Activated CD8-positive, alpha-beta memory T cell treated with anti-CD3 and anti-CD28 coated beads, Interleukin-2, amount 10 ng/mL, durations not matched to agents 7 days and 5 days (primary cell): ENCODE measurements around the gene DUOX1. TPM values are rescaled to one million over a fixed set of nuclear protein-coding genes. Genes with fewer than 3 reads are reported as not detected.
A peak's percentile ranks its signal among the peaks of the same experiment; 100 is the strongest.

ENCODE experiments used
- ATAC-seq: fragments of 150-1000 bp; cut with Tn5 transposase; one replicate; pipeline ENCODE4 v1.10.0; 2021; ENCODE audit warnings: moderate library complexity
- CTCF ChIA-PET: fragments of 350-600 bp; sonication (Branson Sonifier 250); formaldehyde crosslinking; loops from one replicate; lab custom pipeline; 2021; ENCODE audit warnings: antibody characterized with exemption; lab: Charles Lee
- DNase-seq: peaks from one replicate; pipeline ENCODE4 v3.0.0-alpha.2; 2020
- H3K27ac Mint-ChIP-seq: one replicate; pipeline ENCODE4 v1.8.0; 2021; ENCODE audit warnings: mild to moderate bottlenecking, mixed read lengths
- H3K27me3 Mint-ChIP-seq: one replicate; pipeline ENCODE4 v1.8.0; 2021; ENCODE audit warnings: mixed read lengths
- H3K36me3 Mint-ChIP-seq: one replicate; pipeline ENCODE4 v1.8.0; 2021; ENCODE audit warnings: mild to moderate bottlenecking, mixed read lengths
- H3K4me1 Mint-ChIP-seq: one replicate; pipeline ENCODE4 v1.8.0; 2021; ENCODE audit warnings: mixed read lengths
- H3K4me3 Mint-ChIP-seq: one replicate; pipeline ENCODE4 v1.8.0; 2021; ENCODE audit warnings: mild to moderate bottlenecking, moderate library complexity, mixed read lengths
- H3K9me3 Mint-ChIP-seq: one replicate; pipeline ENCODE4 v1.8.0; 2022; ENCODE audit warnings: low read depth, mixed read lengths
- total RNA-seq, 2 experiments: library from RNA; stranded (reverse); gene quantifications; one replicate each; pipeline ENCODE4 v1.2.3, GENCODE V29; 2021

Gene DUOX1
- total RNA-seq, 2 experiments from 2014 or later: 0.07 TPM; not detected in 1

DNA sequence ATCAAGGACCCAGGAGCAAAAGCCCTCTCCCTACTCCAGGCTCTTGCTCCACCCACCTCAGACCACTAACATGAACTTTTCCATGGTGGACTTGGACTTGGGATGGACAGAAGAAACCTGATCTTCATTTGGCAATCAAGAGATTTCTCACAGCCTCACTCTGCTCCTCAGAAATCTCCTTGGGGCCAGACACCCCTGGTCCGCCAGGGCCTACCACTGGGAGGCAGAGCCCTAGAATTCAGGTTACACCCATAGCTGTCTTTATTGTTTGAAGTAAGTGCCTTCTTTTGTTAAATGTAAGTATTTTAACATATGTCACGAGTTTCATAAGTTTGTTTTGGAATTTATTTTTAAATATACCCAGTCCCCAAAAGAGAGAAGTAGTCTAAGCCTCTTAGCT is 44.8 kb downstream of the DUOX1 start:
- H3K36me3 Mint-ChIP-seq: no peaks in the 10 kb centered on the region
- ATAC-seq (no peak), DNase-seq (no peak)
- H3K27me3 Mint-ChIP-seq: no peaks in the 10 kb centered on the region
- no peak overlapping the region for H3K27ac Mint-ChIP-seq
- H3K4me3 Mint-ChIP-seq: no peak overlapping the region
- no peaks in the 10 kb centered on the region for H3K9me3 Mint-ChIP-seq
- CTCF ChIA-PET: interaction anchor here (0.7 to 8.6 kb wide), 2 partner anchors 10 to 24 kb away, joined by 4 to 60 read pairs; no protein-coding TSS in a partner anchor
- H3K4me1 Mint-ChIP-seq: no peaks in the 10 kb centered on the region

DNA sequence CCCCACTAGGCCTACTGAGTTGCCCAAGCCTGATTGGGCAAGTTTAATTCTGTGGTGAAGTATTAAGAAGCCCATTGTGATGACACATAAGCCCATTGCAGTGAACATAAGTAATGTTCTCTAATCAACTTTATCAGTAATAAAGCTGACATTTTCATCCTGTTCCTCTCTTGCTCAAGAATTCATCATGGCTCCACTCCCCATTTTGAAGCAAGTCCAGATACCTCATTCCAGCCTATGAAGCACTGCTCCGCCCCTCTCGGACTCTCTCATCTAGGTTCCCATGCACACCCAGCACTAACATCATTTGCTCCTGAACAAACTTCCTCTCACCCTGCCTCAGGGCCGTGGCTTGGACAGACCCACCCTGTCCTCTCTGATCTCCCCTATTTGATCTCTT is 47.5 kb downstream of the DUOX1 start:
- Mint-ChIP-seq H3K9me3 (no peaks in the 10 kb centered on the region), H3K27me3 (no peaks in the 10 kb centered on the region), H3K4me1 (peaks cover 17% of the 10 kb centered on the region), H3K36me3 (no peaks in the 10 kb centered on the region), H3K27ac (no peak overlapping the region), H3K4me3 (no peak overlapping the region)
- DNase-seq (no peak), ATAC-seq (no peak)
- CTCF ChIA-PET: interaction anchor here (0.6 to 8.6 kb wide), 3 partner anchors 10 to 232 kb away, joined by 3 to 60 read pairs (median 13); no protein-coding TSS in a partner anchor

DNA sequence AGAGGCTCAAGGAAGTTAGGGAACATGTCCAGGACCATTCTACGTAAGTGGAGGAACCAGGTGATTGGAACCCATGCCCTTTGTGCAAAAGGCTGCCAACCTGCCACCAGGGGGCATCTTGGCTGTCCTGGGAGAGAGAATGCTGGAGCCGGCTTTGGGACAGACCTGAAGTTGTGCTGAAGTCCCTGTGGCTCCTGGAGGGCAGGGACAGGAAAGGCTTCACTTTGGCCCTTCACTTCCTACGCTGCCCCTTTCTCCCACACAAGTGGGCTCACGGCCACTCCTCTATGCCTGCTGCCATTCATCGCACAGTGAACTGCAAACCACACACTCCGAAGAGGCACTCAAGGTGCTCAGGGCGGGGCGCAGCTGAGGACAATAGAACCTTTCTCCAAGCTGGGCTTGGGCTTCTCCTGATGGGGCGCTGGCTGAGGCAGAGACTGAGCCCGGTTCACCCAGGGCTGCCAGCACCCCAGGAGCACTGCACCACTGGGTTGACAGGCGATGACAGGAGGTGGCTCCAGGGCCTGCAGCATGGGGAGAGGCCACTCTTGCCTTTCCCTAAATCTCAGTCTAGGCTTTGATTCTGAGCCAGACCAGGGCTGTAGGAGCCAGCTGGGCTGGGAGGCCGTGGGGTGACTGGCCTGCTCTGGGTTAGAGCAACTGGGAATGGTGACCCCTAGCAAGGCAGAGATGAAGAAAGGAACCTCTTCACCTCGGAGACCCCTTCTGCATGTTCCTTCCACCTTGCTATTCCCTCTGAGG is 49.6 kb downstream of the DUOX1 start:
- Mint-ChIP-seq H3K4me3 (no peak overlapping the region), H3K36me3 (no peaks in the 10 kb centered on the region), H3K4me1 (peaks cover 17% of the 10 kb centered on the region), H3K9me3 (no peaks in the 10 kb centered on the region), H3K27ac (no peak overlapping the region), H3K27me3 (no peaks in the 10 kb centered on the region)
- CTCF ChIA-PET: interaction anchor here (0.7 to 8.6 kb wide), 10 partner anchors 9 to 223 kb away, joined by 3 to 60 read pairs (median 8); a partner anchor contains a TSS
- ATAC-seq (no peak), DNase-seq (peak; percentile 54)

DNA sequence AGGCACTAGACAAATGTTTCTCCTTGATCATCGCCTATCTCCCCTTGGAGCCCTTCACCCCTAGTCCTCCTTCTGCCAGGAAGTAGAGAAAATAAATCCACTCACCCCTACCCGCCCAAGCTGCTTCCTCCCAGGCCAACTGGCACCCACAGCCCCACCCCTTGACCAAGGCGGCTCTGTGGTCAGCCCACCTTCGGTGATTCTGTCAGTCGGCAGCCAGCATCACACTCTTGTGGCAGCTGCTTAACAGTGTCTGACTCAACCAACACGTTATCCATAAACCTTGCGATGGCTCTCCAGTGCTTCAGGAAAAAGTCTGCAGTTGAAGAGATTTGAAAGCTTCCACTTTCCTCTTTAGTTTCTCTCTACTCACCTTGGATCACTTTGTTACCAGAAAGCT is 50.4 kb downstream of the DUOX1 start:
- peak; percentile 80 for ATAC-seq
- peak overlapping the region; percentile 54 for H3K27ac Mint-ChIP-seq
- CTCF ChIA-PET: interaction anchor here (0.7 to 8.6 kb wide), 12 partner anchors 8 to 222 kb away, joined by 3 to 60 read pairs (median 6); a partner anchor contains a TSS
- H3K4me3 Mint-ChIP-seq: no peak overlapping the region
- no peaks in the 10 kb centered on the region for H3K9me3 Mint-ChIP-seq
- no peaks in the 10 kb centered on the region for H3K27me3 Mint-ChIP-seq
- DNase-seq: peak; percentile 86
- peaks cover 17% of the 10 kb centered on the region for H3K4me1 Mint-ChIP-seq
- no peaks in the 10 kb centered on the region for H3K36me3 Mint-ChIP-seq

DNA sequence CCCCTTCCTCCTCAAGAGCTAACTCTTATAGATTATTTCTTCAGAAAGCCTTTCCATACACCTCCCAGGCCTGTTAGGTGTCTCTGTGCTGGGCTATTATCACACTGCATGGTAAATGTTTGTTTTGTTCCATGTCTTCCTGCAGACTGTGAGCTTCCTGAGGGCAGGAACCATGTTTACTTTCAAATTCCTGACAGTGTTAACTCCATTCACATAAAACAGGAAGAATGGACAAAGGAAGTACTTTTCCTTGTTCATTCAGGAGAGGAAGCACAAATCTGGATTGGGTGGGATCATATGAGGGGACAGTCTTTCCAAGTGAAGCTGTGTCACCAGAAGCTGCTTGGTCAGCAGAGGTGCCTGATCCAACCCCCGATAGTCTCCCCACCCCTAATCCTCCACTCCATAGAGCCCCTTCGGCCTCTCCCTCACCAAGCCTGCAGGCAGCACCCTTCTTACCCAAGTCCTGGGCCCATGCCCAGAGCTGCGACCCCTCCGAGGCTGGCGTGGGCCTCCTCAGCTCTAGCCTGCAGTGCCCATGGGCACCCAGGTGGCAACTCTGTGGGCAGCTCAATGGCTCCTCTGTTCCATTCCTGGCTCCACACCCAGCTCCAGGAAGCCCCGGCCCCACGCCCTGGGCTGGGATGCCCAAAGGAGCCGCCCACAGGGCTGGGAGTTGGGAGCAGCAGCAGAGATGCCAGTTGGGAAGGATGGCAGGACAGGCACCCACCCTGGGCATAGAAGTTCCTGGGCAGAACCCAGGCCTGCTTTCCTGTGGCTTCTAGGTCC is 51.0 kb downstream of the DUOX1 start:
- ATAC-seq (no peak), DNase-seq (no peak)
- CTCF ChIA-PET: interaction anchor here (1.0 to 8.6 kb wide), 11 partner anchors 11 to 219 kb away, joined by 3 to 60 read pairs (median 7); no protein-coding TSS in a partner anchor
- peak overlapping the region; percentile 38 for H3K27ac Mint-ChIP-seq
- H3K9me3 Mint-ChIP-seq: no peaks in the 10 kb centered on the region
- no peaks in the 10 kb centered on the region for H3K36me3 Mint-ChIP-seq
- H3K4me3 Mint-ChIP-seq: no peak overlapping the region
- no peaks in the 10 kb centered on the region for H3K27me3 Mint-ChIP-seq
- H3K4me1 Mint-ChIP-seq: peaks cover 17% of the 10 kb centered on the region

DNA sequence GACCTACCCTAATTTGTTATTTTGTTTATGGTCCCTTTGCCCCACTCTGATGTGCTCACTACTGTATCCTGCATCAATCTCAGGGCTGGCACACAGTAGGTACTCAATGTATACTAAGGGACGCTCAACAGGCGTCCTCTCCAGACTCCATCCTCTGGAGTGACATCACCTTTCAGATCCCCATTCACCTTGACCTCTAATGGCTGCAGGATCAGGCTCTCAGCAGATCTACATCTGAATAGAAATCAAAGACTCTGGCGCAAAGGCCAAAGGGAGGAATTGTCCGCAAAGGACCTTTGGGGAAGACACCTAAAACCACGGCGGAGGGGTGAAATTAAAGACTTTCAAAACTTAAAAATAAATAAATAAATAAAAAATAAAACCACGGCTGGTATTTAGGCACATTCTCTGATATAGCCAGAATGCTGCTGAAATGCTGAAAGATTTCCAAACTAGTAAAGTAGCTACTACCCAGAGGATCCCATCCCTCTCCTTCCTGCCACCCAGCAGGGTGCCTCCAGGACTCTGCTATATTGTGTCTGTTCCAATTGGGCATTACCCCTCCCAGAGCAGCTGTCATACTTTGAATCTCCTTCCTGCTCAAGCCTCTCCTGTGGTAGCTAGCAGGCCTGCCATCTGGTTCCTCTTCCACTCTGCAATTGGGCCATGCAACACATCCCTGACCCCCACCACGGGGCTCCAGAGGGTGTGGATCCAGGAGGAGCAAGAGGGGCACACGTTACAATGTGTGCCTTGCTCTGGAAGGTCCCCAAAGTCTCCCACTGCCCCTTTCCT is 51.9 kb downstream of the DUOX1 start:
- no peak for ATAC-seq
- Mint-ChIP-seq H3K27me3 (peaks cover under 1% of the 10 kb centered on the region), H3K9me3 (no peaks in the 10 kb centered on the region), H3K4me1 (peaks cover 17% of the 10 kb centered on the region), H3K27ac (no peak overlapping the region), H3K36me3 (no peaks in the 10 kb centered on the region), H3K4me3 (no peak overlapping the region)
- CTCF ChIA-PET: interaction anchor here (1.3 to 8.6 kb wide), 5 partner anchors 13 to 218 kb away, joined by 3 to 60 read pairs (median 25); no protein-coding TSS in a partner anchor
- no peak for DNase-seq

DNA sequence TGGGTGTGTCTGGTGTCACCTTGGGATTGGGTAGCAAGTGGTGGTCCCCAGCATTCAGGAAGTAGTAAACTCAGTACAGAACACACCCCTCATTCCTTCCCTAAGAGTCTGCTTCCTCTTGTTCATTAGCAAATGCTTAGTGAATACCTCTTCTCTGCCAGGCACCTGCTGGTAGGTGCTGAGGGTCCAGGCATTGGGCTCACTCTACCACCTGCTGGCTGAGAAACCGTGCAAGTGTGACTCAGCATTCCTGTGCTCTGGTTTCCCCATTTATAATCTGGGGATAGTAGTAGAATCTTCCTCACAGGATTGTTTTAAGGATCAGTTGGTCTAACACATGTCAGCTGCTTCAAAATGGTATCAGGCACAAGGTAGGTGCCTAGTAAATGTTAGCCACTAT is 53.2 kb downstream of the DUOX1 start:
- CTCF ChIA-PET: interaction anchor here (1.0 to 2.1 kb wide), 3 partner anchors 15 to 22 kb away, joined by 3 to 10 read pairs (median 8); no protein-coding TSS in a partner anchor
- H3K4me3 Mint-ChIP-seq: no peak overlapping the region
- H3K9me3 Mint-ChIP-seq: no peaks in the 10 kb centered on the region
- DNase-seq: no peak
- peaks cover 5% of the 10 kb centered on the region for H3K27me3 Mint-ChIP-seq
- H3K36me3 Mint-ChIP-seq: no peaks in the 10 kb centered on the region
- ATAC-seq: no peak
- no peak overlapping the region for H3K27ac Mint-ChIP-seq
- peaks cover 19% of the 10 kb centered on the region for H3K4me1 Mint-ChIP-seq

DNA sequence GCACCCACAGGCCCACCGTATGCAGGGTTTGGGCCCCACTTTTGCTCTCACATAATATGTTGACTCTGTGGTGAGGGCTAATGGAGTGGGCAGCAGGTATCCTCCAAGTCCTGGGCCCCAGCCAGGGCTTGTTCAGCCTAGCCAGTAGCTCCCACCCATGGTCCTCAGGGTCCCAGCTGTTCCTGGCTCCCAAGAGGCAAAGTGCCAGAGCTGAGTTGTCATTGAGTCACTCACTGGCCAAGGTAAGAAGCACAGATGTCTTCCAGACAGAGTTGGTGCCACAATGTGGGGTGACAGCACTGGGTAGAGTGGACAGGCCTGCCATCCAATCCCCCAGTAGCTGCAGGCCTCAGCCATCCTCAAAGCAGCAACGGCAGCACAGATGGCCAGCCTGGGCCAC is 53.7 kb downstream of the DUOX1 start:
- Mint-ChIP-seq H3K27me3 (peaks cover 8% of the 10 kb centered on the region), H3K36me3 (no peaks in the 10 kb centered on the region), H3K9me3 (no peaks in the 10 kb centered on the region), H3K4me3 (no peak overlapping the region), H3K4me1 (peaks cover 22% of the 10 kb centered on the region), H3K27ac (no peak overlapping the region)
- CTCF ChIA-PET: interaction anchor here (1.0 to 2.1 kb wide), 3 partner anchors 15 to 22 kb away, joined by 3 to 10 read pairs (median 8); no protein-coding TSS in a partner anchor
- ATAC-seq (no peak), DNase-seq (no peak)

DNA sequence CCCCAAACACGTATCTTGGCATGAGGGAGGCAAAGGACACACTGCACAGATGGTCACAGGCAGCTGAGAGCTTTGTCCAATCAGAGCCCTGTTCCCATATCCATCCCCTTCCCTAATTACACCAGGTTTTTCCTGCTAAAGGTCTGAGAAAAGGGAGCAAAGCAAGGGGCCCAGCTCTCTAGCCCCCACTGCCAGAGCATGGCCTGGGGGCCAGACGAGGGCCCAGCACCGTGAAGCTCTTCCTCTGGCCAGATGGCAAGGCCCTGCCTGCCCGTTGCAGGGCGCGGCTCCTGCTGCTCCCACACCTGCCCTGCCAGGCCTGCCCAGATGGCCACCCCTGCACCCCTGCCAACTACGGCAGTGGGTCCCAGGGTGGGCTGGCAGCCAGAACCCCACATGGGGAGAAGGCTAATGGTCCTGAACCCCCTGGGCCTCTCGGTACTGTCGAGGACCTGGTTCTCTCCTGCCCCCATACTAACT is 54.8 kb downstream of the DUOX1 start:
- no peaks in the 10 kb centered on the region for H3K9me3 Mint-ChIP-seq
- CTCF ChIA-PET: interaction anchor here (1.3 to 2.1 kb wide), 3 partner anchors 13 to 21 kb away, joined by 4 to 10 read pairs (median 8); no protein-coding TSS in a partner anchor
- DNase-seq (no peak), ATAC-seq (no peak)
- H3K27ac Mint-ChIP-seq: no peak overlapping the region
- H3K36me3 Mint-ChIP-seq: no peaks in the 10 kb centered on the region
- H3K4me1 Mint-ChIP-seq: peaks cover 24% of the 10 kb centered on the region
- peaks cover 11% of the 10 kb centered on the region for H3K27me3 Mint-ChIP-seq
- no peak overlapping the region for H3K4me3 Mint-ChIP-seq

DNA sequence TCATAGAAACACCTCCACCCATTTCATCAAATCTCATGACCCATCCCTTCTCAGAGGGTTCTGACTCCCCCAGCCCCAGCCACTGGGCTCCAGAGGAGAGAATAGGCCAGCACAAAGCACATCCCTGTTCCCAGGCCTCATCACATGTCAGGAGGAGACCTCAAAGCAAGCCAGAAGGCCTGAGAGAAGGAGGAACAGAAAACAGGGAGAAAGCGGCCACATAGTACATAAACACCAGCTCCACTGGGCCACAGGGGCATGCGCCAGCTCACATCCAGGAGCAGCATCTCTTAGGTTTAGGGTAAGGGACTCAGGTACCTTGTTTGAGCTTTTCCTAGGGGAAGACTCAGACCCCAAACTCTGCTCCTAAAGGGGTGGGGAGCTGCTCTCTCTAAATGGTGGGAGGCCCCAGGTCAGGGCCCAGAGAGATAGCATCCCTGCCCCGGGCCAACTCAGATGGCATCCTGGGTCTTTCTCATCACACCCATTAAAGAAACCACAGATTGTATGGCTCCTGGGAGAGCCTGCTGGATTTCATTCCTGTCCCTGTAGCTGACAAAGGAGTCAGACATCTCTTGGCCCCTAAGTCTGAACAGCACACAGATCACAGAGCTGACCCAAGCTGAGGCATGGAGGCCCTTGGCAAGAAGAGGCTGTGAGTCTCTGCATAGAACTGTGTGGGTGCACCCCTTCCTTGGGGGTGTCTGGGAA is 55.4 kb downstream of the DUOX1 start:
- Mint-ChIP-seq H3K27ac (no peak overlapping the region), H3K4me1 (peaks cover 19% of the 10 kb centered on the region), H3K27me3 (peaks cover 18% of the 10 kb centered on the region), H3K4me3 (no peak overlapping the region), H3K36me3 (no peaks in the 10 kb centered on the region), H3K9me3 (no peaks in the 10 kb centered on the region)
- CTCF ChIA-PET: interaction anchor here (0.9 to 2.1 kb wide), 5 partner anchors 13 to 67 kb away, joined by 3 to 8 read pairs (median 7); no protein-coding TSS in a partner anchor
- ATAC-seq (no peak), DNase-seq (no peak)

DNA sequence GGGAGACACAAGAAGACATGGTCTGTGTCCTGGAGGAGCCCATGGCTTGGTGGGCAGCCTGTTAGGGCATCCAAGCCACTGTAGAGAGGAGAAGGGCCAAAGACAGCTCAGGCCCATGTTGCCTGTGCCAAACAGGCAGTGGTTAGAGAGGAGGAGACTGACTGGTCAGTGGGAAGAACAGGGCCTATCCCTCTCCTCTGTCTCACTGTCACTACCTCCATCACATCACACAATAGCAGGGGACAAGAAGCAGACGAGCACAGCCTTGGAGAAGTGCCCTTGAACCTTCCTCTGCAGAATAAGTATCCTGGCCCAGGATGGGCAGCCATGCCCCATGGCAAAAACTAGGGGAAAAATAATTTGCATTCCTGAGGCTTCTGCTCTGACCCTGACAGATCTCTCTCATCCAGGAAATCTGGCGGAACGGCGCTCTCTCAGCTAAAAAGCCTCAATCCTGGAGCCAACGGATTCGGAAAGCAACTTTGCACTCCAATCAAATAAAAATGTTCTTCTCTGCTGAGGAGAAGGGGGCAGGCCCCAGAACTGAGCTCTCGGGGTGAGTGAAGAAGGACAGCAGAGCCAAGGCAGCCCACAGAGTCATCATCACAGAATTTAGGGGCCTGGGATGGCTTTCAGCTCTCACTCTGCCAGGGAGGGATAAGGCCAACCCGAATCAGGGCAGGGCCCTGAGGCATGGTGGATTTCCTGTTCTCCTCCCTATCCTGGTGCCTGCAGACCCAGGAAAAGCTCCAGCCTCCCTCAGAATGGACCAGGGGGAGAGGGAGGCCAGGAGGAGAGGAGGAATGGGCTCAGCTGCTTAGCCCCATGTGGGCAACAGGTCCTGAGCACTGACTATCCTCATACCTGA is 56.3 kb downstream of the DUOX1 start:
- no peaks in the 10 kb centered on the region for H3K9me3 Mint-ChIP-seq
- H3K4me3 Mint-ChIP-seq: peak overlapping the region; percentile 49
- CTCF ChIA-PET: interaction anchor here (0.7 to 1.5 kb wide), 6 partner anchors 12 to 68 kb away, joined by 3 to 8 read pairs (median 4); no protein-coding TSS in a partner anchor
- H3K36me3 Mint-ChIP-seq: no peaks in the 10 kb centered on the region
- H3K27me3 Mint-ChIP-seq: peaks cover 21% of the 10 kb centered on the region
- no peak overlapping the region for H3K27ac Mint-ChIP-seq
- no peak for DNase-seq
- no peak for ATAC-seq
- H3K4me1 Mint-ChIP-seq: peaks cover 10% of the 10 kb centered on the region
